Adipocyte (in vitro differentiated cells): Measurements from ENCODE around the gene AGFG2.
"Not testable (repeated sequence)": the region's sequence is repeated elsewhere in the genome, so short reads cannot be mapped to it uniquely, and the experiment has no call there.

Source experiments
- DNase-seq: peaks from one replicate; pipeline ENCODE4 v3.0.0-alpha.2; 2015; ENCODE audit warnings: low read depth
- H3K27me3 ChIP-seq: replicated peaks from 2 replicates; pipeline ENCODE4 v1.7.0; 2013; ENCODE audit warnings: mild to moderate bottlenecking, low read length, moderate library complexity; ENCODE audit not compliant: control insufficient read depth, insufficient read depth
- H3K36me3 ChIP-seq: 2 replicates; pipeline ENCODE4 v1.7.0; 2013; ENCODE audit warnings: low read length, mild to moderate bottlenecking, moderate library complexity; ENCODE audit not compliant: control insufficient read depth, insufficient read depth, severe bottlenecking
- H3K4me1 ChIP-seq: 2 replicates; pipeline ENCODE4 v1.7.0; 2013; ENCODE audit warnings: mild to moderate bottlenecking, low read length, moderate library complexity; ENCODE audit not compliant: control insufficient read depth, insufficient read depth
- H3K4me3 ChIP-seq: 2 replicates; pipeline ENCODE4 v1.7.0; 2013; ENCODE audit warnings: mild to moderate bottlenecking, low read length, moderate library complexity
- H3K9ac ChIP-seq: 2 replicates; pipeline ENCODE4 v1.7.0; 2013; ENCODE audit warnings: mild to moderate bottlenecking, low read length, moderate library complexity
- H3K9me3 ChIP-seq: 2 replicates; pipeline ENCODE4 v1.7.0; 2013; ENCODE audit warnings: mild to moderate bottlenecking, low read length, moderate library complexity; ENCODE audit not compliant: control insufficient read depth

Gene AGFG2

GRCh38 chr7:100523192-100523591 lies 15.8 kb upstream of the AGFG2 start:
- H3K27me3 ChIP-seq, H3K9me3 ChIP-seq, H3K4me1 ChIP-seq, H3K4me3 ChIP-seq, H3K9ac ChIP-seq, DNase-seq, H3K36me3 ChIP-seq: not testable (repeated sequence)

DNA sequence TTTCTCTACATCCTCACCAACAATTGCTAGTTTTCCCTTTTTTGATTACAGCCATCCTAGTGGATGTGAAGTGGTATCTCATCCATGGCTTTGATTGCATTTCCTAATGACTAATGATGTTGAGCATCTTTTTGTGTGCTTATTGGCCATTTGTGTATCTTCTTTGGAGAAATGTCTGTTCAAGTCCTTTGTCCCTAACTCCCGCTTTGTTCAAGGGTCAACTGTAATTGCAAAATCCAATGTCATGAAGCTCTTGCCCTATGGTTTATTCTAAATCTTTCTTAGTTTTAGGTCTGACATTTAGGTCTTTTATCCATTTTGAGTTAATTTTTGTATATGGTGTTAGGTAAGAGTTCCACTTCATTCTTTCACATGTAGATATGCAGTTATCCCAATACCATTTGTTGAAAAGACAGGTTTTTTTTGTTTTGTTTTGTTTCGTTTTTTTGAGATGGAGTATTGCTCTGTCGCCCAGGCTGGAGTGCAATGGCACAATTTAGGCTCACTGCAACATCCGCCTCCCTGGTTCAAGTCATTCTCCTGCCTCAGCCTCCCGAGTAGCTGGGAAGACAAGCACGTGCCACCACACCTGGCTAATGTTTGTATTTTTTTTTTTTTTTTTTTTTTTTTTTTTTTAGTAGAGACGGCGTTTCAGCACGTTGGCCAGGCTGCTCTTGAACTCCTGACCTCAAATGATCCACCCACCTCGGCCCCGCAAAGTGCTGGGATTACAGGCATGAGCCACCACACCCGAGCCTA lies 10.7 kb upstream of the AGFG2 start:
- H3K9me3 ChIP-seq, H3K27me3 ChIP-seq, DNase-seq, H3K4me3 ChIP-seq, H3K4me1 ChIP-seq, H3K36me3 ChIP-seq, H3K9ac ChIP-seq: not testable (repeated sequence)

GRCh38 chr7:100532165-100533022 lies 6.6 kb upstream of the AGFG2 start:
- no peaks in the 10 kb centered on the region for H3K27me3 ChIP-seq
- no peaks in the 10 kb centered on the region for H3K9me3 ChIP-seq
- DNase-seq, result no peak
- no peaks in the 10 kb centered on the region for H3K4me1 ChIP-seq
- no peaks in the 10 kb centered on the region for H3K36me3 ChIP-seq
- no peak overlapping the region for H3K4me3 ChIP-seq
- H3K9ac ChIP-seq, result no peak overlapping the region

GRCh38 chr7:100535982-100536381 lies 3.0 kb upstream of the AGFG2 start:
- not testable (repeated sequence) for H3K27me3 ChIP-seq, H3K9me3 ChIP-seq, H3K36me3 ChIP-seq, DNase-seq, H3K9ac ChIP-seq, H3K4me3 ChIP-seq
- H3K4me1 ChIP-seq, result peaks cover 13% of the 10 kb centered on the region

DNA sequence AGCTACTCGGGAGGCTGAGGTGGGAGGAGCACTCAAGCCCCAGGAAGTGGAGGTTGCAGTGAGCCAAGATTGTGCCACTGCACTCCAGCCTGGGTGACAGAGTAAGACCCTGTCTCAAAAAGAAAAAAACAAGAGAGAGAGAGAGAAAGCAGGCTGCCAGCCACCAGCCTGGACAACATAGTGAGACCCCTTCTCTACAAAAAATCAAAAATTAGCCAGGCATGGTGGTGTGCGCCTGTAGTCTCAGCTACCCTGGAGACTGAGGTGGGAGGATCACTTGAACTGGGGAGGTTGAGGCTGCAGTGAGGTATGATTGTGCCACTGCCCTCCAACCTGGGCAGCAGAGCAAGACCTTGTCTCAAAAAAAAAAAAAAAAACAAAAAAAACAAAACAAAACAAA lies 2.3 kb upstream of the AGFG2 start:
- H3K36me3 ChIP-seq, DNase-seq, H3K9me3 ChIP-seq, H3K9ac ChIP-seq, H3K27me3 ChIP-seq, H3K4me3 ChIP-seq: not testable (repeated sequence)
- H3K4me1 ChIP-seq, result peaks cover 13% of the 10 kb centered on the region

DNA sequence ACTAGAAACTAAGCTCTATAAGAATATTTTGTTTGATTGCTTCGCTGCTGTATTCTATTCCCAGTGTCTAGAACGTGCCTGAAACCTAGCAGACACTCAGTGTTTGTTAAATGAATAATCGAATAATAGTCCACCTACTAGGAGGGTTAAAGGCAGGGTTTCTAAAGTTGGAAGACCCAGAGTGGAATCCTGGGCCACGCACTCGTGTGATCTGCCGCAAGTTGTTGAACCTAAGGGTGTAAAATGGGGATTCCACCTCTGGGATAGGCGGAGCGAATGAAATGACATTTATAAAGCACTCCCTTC lies 702 bp upstream of the AGFG2 start:
- H3K27me3 ChIP-seq, result no peaks in the 10 kb centered on the region
- no peak overlapping the region for H3K9ac ChIP-seq
- H3K9me3 ChIP-seq, result no peaks in the 10 kb centered on the region
- no peaks in the 10 kb centered on the region for H3K36me3 ChIP-seq
- no peak for DNase-seq
- peaks cover 13% of the 10 kb centered on the region for H3K4me1 ChIP-seq
- H3K4me3 ChIP-seq, result peak overlapping the region; percentile 77

- no peaks in the 10 kb centered on the region for H3K27me3 ChIP-seq
- DNase-seq, result no peak
- no peaks in the 10 kb centered on the region for H3K9me3 ChIP-seq
- H3K4me3 ChIP-seq, result peak overlapping the region; percentile 88
- peaks cover 16% of the 10 kb centered on the region for H3K4me1 ChIP-seq
- no peaks in the 10 kb centered on the region for H3K36me3 ChIP-seq
- H3K9ac ChIP-seq, result peak overlapping the region; percentile 79
These were observed 518 bp downstream of the AGFG2 start for GRCh38 chr7:100539436-100540006.

DNA sequence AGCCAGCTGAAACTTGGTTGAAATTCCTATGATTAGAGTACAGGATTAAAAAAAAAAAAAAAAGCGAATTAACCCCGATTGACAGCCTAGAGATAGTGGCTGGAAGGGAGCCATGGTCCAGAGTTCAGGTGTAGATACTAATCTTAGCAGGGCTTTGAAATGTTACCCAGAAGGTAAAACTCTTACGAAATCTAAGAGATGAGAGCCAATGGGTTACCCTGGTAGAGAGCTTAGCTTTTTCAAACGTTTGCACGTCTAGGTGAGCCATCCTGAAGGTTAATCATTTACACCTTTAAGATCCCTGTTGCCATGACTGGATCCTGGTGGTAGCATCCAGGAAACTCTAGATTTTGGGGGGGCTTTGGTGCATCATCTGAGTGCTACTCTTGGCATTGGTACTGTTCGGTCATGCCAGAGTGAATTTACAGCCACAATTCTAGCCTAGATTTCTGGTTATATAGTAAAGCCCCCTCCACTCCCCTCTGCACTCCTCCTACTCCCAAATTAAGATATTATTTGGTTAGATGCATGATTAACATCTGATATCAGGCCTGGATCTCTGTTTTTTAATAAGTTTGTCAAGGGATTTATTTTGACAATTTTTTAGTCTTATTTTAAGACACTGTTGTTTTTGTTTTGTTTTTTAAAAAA lies 1.2 kb downstream of the AGFG2 start:
- Histone ChIP-seq H3K9ac (peak overlapping the region; percentile 79), H3K4me1 (peaks cover 22% of the 10 kb centered on the region), H3K9me3 (no peaks in the 10 kb centered on the region), H3K27me3 (no peaks in the 10 kb centered on the region), H3K4me3 (peak overlapping the region; percentile 88), H3K36me3 (no peaks in the 10 kb centered on the region)
- no peak for DNase-seq

- not testable (repeated sequence) for H3K4me3 ChIP-seq, H3K9ac ChIP-seq, H3K27me3 ChIP-seq, H3K9me3 ChIP-seq, H3K36me3 ChIP-seq, DNase-seq
- H3K4me1 ChIP-seq, result peaks cover 33% of the 10 kb centered on the region
These were observed 2.3 kb downstream of the AGFG2 start for GRCh38 chr7:100541309-100541708.

DNA sequence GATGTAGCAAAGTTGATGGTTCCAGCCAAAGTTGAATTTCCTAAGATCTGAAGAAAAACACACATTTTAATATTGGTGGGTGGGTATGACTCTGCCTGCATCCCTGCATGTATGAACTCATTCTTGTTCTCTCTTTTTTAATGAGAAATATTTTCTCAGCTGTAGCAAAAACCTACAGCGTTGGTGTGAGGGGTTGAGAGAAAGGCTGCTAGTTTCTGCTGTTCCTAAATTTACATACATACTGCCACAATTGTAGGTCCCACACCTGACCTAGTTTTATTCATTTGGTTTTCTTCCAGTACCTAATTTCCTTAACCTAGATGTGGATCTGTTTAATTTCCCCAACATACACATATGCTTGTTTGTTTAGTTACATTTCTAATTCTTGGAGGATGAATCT lies 4.6 kb downstream of the AGFG2 start:
- Histone ChIP-seq H3K27me3 (no peaks in the 10 kb centered on the region), H3K9me3 (no peaks in the 10 kb centered on the region), H3K4me1 (peaks cover 47% of the 10 kb centered on the region), H3K9ac (no peak overlapping the region), H3K4me3 (no peak overlapping the region), H3K36me3 (no peaks in the 10 kb centered on the region)
- no peak for DNase-seq

- Histone ChIP-seq H3K4me3 (no peak overlapping the region), H3K27me3 (no peaks in the 10 kb centered on the region), H3K4me1 (peaks cover 49% of the 10 kb centered on the region), H3K9me3 (no peaks in the 10 kb centered on the region), H3K9ac (no peak overlapping the region), H3K36me3 (peaks cover 5% of the 10 kb centered on the region)
- DNase-seq, result no peak
These were observed 5.4 kb downstream of the AGFG2 start for GRCh38 chr7:100544386-100544785.
